Neuronal stem cell (in vitro differentiated cells): Measurements from ENCODE around the gene SLC2A13.

ENCODE experiments used
- DNase-seq: peaks from one replicate; pipeline ENCODE4 v3.0.0-alpha.2; 2013; ENCODE audit warnings: low spot score
- H2AFZ ChIP-seq: one replicate; pipeline ENCODE4 v1.6.1; 2013; ENCODE audit warnings: mild to moderate bottlenecking, low read length, inconsistent platforms
- H2AK5ac ChIP-seq: 2 replicates; pipeline ENCODE4 v1.6.1; 2013; ENCODE audit warnings: low read depth, mild to moderate bottlenecking, inconsistent platforms, low read length, moderate library complexity, mixed read lengths
- H2BK120ac ChIP-seq: 2 replicates; pipeline ENCODE4 v1.6.1; 2013; ENCODE audit warnings: low read depth, mild to moderate bottlenecking, inconsistent platforms, low read length, moderate library complexity, mixed read lengths
- H2BK12ac ChIP-seq: one replicate; pipeline ENCODE4 v1.6.1; 2013; ENCODE audit warnings: low read length, inconsistent platforms
- H2BK15ac ChIP-seq: 2 replicates; pipeline ENCODE4 v1.6.1; 2013; ENCODE audit warnings: mild to moderate bottlenecking, low read length, inconsistent platforms, mixed read lengths
- H2BK5ac ChIP-seq: one replicate; pipeline ENCODE4 v1.6.1; 2013; ENCODE audit warnings: inconsistent platforms, mild to moderate bottlenecking, low read length, moderate library complexity
- H3K14ac ChIP-seq: one replicate; pipeline ENCODE4 v1.6.1; 2013; ENCODE audit warnings: low read length, inconsistent platforms
- H3K18ac ChIP-seq: 2 replicates; pipeline ENCODE4 v1.6.1; 2013; ENCODE audit warnings: low read length, inconsistent platforms
- H3K23ac ChIP-seq: 2 replicates; pipeline ENCODE4 v1.6.1; 2013; ENCODE audit warnings: low read depth, mild to moderate bottlenecking, mixed read lengths, low read length, inconsistent platforms; ENCODE audit not compliant: poor library complexity
- H3K27ac ChIP-seq: replicated peaks from 3 replicates; pipeline ENCODE4 v1.5.1; 2013; ENCODE audit warnings: low read length, inconsistent platforms
- H3K27me3 ChIP-seq, 3 experiments: 2 replicates each; pipeline ENCODE4 v1.6.1; 2013; ENCODE audit warnings: low read length in 3 of 3, mild to moderate bottlenecking in 2 of 3, inconsistent platforms in 1 of 3, low read depth in 1 of 3, mixed read lengths in 1 of 3, moderate library complexity in 1 of 3; ENCODE audit not compliant: control insufficient read depth in 3 of 3, insufficient read depth in 3 of 3
- H3K36me3 ChIP-seq, 2 donors: replicated peaks in 1 of 2; 2 replicates each; pipeline ENCODE4 v1.6.1; 2013; ENCODE audit warnings: low read length in 2 of 2; ENCODE audit not compliant: control insufficient read depth in 2 of 2, insufficient read depth in 2 of 2
- H3K4ac ChIP-seq: 2 replicates; pipeline ENCODE4 v1.6.1; 2013; ENCODE audit warnings: inconsistent platforms, mild to moderate bottlenecking, low read length, moderate library complexity
- H3K4me1 ChIP-seq, 2 donors: 1 replicate in 1 of 2; 2 replicates in 1 of 2; pipeline ENCODE4 v1.6.1; 2013; ENCODE audit warnings: low read length in 2 of 2, low read depth in 1 of 2; ENCODE audit not compliant: control insufficient read depth in 2 of 2, insufficient read depth in 1 of 2
- H3K4me2 ChIP-seq: one replicate; pipeline ENCODE4 v1.6.1; 2013; ENCODE audit warnings: mild to moderate bottlenecking, low read length, inconsistent platforms; ENCODE audit not compliant: insufficient read depth, poor library complexity, severe bottlenecking
- H3K4me3 ChIP-seq, 2 donors: 2 replicates each; pipeline ENCODE4 v1.5.1; 2013; ENCODE audit warnings: low read length in 2 of 2, mild to moderate bottlenecking in 2 of 2, inconsistent platforms in 1 of 2, moderate library complexity in 1 of 2
- H3K79me1 ChIP-seq: one replicate; pipeline ENCODE4 v1.6.1; 2013; ENCODE audit warnings: low read depth, mild to moderate bottlenecking, inconsistent platforms, low read length, moderate library complexity
- H3K9ac ChIP-seq: one replicate; pipeline ENCODE4 v1.6.1; 2013; ENCODE audit warnings: mild to moderate bottlenecking, low read depth, low read length, inconsistent platforms; ENCODE audit not compliant: poor library complexity
- H3K9me3 ChIP-seq, 2 donors: replicated peaks in 1 of 2; 2 replicates each; pipeline versions ENCODE3 to v1.6.1; 2013; ENCODE audit warnings: low read length in 2 of 2, mild to moderate bottlenecking in 2 of 2, inconsistent platforms in 1 of 2, low read depth in 1 of 2, mixed read lengths in 1 of 2, moderate library complexity in 1 of 2; ENCODE audit not compliant: control insufficient read depth in 2 of 2, insufficient read depth in 1 of 2
- H4K8ac ChIP-seq: one replicate; pipeline ENCODE4 v1.6.1; 2013; ENCODE audit warnings: low read depth, mild to moderate bottlenecking, inconsistent platforms, low read length, moderate library complexity
- H4K91ac ChIP-seq: one replicate; pipeline ENCODE4 v1.6.1; 2013; ENCODE audit warnings: low read length, low read depth, mild to moderate bottlenecking, inconsistent platforms; ENCODE audit not compliant: poor library complexity
- WGBS, 2 donors: extraction: QIAGEN DNeasy Blood & Tissue Kit; methylation state at CpG; one replicate each; pipeline ENCODE4 v1.1.7; 2013; ENCODE audit warnings: missing lambda C conversion rate in 2 of 2, mixed read lengths in 1 of 2; ENCODE audit not compliant: insufficient read length in 2 of 2, insufficient replicate concordance in 1 of 2; ENCODE audit errors: extremely low coverage in 2 of 2; 5-methylcytosine and 5-hydroxymethylcytosine counted together

The SLC2A13 gene

DNA sequence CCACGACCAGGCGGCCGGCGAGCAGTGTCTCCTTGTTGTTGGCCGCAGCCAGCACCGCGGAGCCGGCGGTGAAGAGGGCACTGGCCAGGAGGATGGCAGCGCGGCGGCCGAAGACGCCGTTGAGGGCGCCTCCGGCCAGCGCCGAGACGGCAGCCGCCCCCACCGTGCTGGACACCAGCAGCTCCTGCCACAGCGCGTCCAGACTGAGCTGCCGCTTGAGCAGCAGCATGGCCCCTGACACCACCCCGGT lies 691 bp downstream of the SLC2A13 start:
- peaks cover 3 to 11% of the 10 kb centered on the region in 2 donors for H3K4me1 ChIP-seq
- no peaks in the 10 kb centered on the region for H3K79me1 ChIP-seq
- no CpG with 5 or more reads among the region's 26 CpGs for WGBS, 2 donors
- H4K8ac ChIP-seq: no peak overlapping the region
- H3K27ac ChIP-seq: no peak overlapping the region
- peak overlapping the region; percentile 8 for H2BK12ac ChIP-seq
- H2BK15ac ChIP-seq: peak overlapping the region; percentile 60
- H3K27me3 ChIP-seq: no peaks in the 10 kb centered on the region
- no peak overlapping the region for H2BK120ac ChIP-seq
- H2AK5ac ChIP-seq: peak overlapping the region; percentile 83
- peak overlapping the region; percentile 92 for H3K14ac ChIP-seq
- no peaks in the 10 kb centered on the region for H3K9me3 ChIP-seq
- peak; percentile 33 for DNase-seq
- H3K4me2 ChIP-seq: peak overlapping the region; percentile 72
- no peak overlapping the region for H3K4ac ChIP-seq
- H4K91ac ChIP-seq: no peak overlapping the region
- H2BK5ac ChIP-seq: no peak overlapping the region
- peak overlapping the region; percentile 94 for H3K18ac ChIP-seq
- H3K36me3 ChIP-seq: no peaks in the 10 kb centered on the region
- peak overlapping the region; percentile 89 for H3K9ac ChIP-seq
- peak overlapping the region; percentile 84 to 96 for H3K4me3 ChIP-seq
- peak overlapping the region; percentile 97 for H2AFZ ChIP-seq
- H3K23ac ChIP-seq: peak overlapping the region; percentile 49

DNA sequence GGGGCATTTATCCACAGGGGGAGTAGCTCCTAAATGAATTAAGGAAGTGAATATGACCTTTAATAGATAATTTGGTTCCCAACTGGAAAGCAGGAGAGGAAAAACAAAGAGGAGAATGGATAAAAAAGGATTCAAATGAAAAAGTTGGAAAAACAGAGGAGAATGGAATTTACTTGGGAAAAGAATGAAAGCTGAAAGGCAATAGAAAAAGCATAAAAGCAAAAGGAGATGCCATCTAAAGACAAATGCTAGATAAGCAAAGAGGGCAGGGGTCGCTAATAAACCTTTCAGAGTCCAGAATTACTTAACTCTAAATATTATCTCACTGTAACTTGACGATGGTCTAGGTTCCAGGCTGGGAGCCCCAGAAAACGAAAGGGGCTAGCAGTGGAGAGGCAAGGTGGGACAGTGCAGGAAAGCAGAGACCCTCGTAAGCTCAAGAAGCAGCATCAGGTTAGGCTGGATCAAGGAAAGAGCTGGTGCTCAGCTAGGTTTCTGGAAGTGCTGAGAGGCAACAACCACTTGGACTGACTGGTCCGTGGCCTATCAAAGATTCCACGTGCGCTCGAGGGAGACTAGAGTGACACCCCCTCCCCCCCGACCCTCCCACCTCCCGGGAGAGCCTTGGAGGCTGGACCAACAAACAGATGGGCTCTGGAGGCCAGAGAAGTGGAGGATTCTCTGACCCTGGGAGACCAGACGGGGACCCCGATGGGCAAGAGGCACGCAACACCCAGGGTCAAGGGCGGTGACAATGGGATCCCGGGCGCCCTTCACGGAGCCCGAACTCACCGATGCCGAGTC lies 1.2 kb downstream of the SLC2A13 start:
- H3K79me1 ChIP-seq: no peaks in the 10 kb centered on the region
- no peak overlapping the region for H2BK120ac ChIP-seq
- no peak overlapping the region for H2BK12ac ChIP-seq
- H3K9me3 ChIP-seq: no peaks in the 10 kb centered on the region
- H3K27ac ChIP-seq: no peak overlapping the region
- H2BK15ac ChIP-seq: peak overlapping the region; percentile 60
- peaks cover 3 to 11% of the 10 kb centered on the region in 2 donors for H3K4me1 ChIP-seq
- H3K36me3 ChIP-seq: no peaks in the 10 kb centered on the region
- no peak overlapping the region for H3K14ac ChIP-seq
- H3K4me2 ChIP-seq: peak overlapping the region; percentile 72
- no CpG with 5 or more reads among the region's 20 CpGs for WGBS, 2 donors
- DNase-seq: no peak
- H4K91ac ChIP-seq: no peak overlapping the region
- H3K4me3 ChIP-seq: peak overlapping the region; percentile 84 to 96
- no peak overlapping the region for H4K8ac ChIP-seq
- no peaks in the 10 kb centered on the region for H3K27me3 ChIP-seq
- peak overlapping the region; percentile 97 for H2AFZ ChIP-seq
- no peak overlapping the region for H3K4ac ChIP-seq
- peak overlapping the region; percentile 89 for H3K9ac ChIP-seq
- H2BK5ac ChIP-seq: no peak overlapping the region
- H3K23ac ChIP-seq: peak overlapping the region; percentile 80
- H2AK5ac ChIP-seq: peak overlapping the region; percentile 83
- peak overlapping the region; percentile 94 for H3K18ac ChIP-seq

DNA sequence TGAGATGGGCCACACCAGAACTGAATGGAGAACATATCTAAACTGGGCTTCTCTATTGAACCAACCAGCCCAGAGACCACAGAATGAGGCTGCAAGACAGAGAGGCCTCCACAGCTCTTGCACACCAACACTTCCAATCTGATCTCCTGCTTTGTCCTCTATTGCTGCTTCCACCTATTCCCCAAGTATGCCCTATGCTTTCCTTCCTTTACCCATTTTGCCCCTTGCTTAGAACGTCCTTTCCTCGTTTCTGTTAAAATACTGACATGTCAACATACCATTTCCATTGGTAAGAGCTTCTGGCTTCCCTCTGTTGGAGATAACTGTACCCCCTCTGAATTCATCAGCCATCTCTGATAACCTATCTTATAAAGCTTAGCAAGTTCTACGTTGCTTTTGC lies 2.8 kb downstream of the SLC2A13 start:
- Histone ChIP-seq H3K9ac (no peak overlapping the region), H2BK5ac (no peak overlapping the region), H4K91ac (no peak overlapping the region), H2BK12ac (no peak overlapping the region), H2AFZ (no peak overlapping the region), H4K8ac (no peak overlapping the region), H3K4me1 (peaks cover 3 to 11% of the 10 kb centered on the region in 2 donors), H3K27ac (no peak overlapping the region), H3K4me2 (no peak overlapping the region), H3K27me3 (no peaks in the 10 kb centered on the region), H2BK15ac (no peak overlapping the region), H3K23ac (no peak overlapping the region), H2AK5ac (no peak overlapping the region), H3K36me3 (no peaks in the 10 kb centered on the region), H3K18ac (no peak overlapping the region), H3K9me3 (no peaks in the 10 kb centered on the region), H3K14ac (no peak overlapping the region), H3K79me1 (no peaks in the 10 kb centered on the region), H3K4ac (no peak overlapping the region), H3K4me3 (no peak overlapping the region), H2BK120ac (no peak overlapping the region)
- DNase-seq: no peak
- no CpG with 5 or more reads among the region's 3 CpGs for WGBS, 2 donors

DNA sequence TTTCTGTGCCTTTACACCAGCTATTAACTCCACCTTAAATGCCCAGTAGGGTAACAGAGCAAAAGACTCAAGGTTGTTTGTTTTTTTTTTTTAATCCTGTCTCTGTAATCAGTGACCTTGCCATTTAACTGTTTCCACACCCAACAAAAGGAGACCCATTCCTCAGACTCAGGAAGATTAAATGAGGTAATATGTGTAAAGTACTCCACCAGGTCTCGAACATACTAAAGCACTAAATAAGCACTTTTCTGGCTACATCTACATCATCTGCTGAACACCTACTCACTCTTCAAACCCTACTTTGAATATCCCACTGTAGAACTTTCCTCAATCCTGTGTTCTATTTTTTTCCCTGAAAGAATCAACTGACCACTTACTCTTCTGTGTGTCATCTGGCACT lies 4.1 kb downstream of the SLC2A13 start:
- H3K4me1 ChIP-seq: peaks cover 3 to 11% of the 10 kb centered on the region in 2 donors
- H2AFZ ChIP-seq: no peak overlapping the region
- H3K4me3 ChIP-seq: no peak overlapping the region
- H2BK5ac ChIP-seq: no peak overlapping the region
- no peak for DNase-seq
- H3K36me3 ChIP-seq: no peaks in the 10 kb centered on the region
- H2BK120ac ChIP-seq: no peak overlapping the region
- H4K91ac ChIP-seq: no peak overlapping the region
- no peak overlapping the region for H3K23ac ChIP-seq
- no peak overlapping the region for H3K14ac ChIP-seq
- no peak overlapping the region for H3K4me2 ChIP-seq
- no peak overlapping the region for H3K27ac ChIP-seq
- H3K27me3 ChIP-seq: no peaks in the 10 kb centered on the region
- H2BK15ac ChIP-seq: no peak overlapping the region
- H3K9me3 ChIP-seq: no peaks in the 10 kb centered on the region
- H2AK5ac ChIP-seq: no peak overlapping the region
- H2BK12ac ChIP-seq: no peak overlapping the region
- H3K18ac ChIP-seq: no peak overlapping the region
- no CpG with 5 or more reads among the region's 1 CpG for WGBS, 2 donors
- H3K79me1 ChIP-seq: no peaks in the 10 kb centered on the region
- H3K9ac ChIP-seq: no peak overlapping the region
- H4K8ac ChIP-seq: no peak overlapping the region
- H3K4ac ChIP-seq: no peak overlapping the region
